Peyer's patch (tissue), 4 donors: ENCODE measurements around the gene OR1I1.
A peak's percentile ranks its signal among the peaks of the same experiment; 100 is the strongest.

Experiments used
- CTCF ChIP-seq, 6 experiments: fragments of 450-650 bp in 4 of 6; fragments of 200-600 bp in 2 of 6; sonication (generic) in 1 of 6; IDR thresholded peaks; one replicate each; pipeline ENCODE4 v1.5.1; 2017 to 2019; ENCODE audit warnings: antibody characterized with exemption in 6 of 6, mild to moderate bottlenecking in 3 of 6, moderate library complexity in 1 of 6
- POLR2A ChIP-seq, 2 donors: fragments of 450-650 bp; IDR thresholded peaks; one replicate each; pipeline ENCODE4 v1.5.1; 2017; ENCODE audit warnings: antibody characterized with exemption in 2 of 2, mild to moderate bottlenecking in 2 of 2, moderate library complexity in 2 of 2

DNA sequence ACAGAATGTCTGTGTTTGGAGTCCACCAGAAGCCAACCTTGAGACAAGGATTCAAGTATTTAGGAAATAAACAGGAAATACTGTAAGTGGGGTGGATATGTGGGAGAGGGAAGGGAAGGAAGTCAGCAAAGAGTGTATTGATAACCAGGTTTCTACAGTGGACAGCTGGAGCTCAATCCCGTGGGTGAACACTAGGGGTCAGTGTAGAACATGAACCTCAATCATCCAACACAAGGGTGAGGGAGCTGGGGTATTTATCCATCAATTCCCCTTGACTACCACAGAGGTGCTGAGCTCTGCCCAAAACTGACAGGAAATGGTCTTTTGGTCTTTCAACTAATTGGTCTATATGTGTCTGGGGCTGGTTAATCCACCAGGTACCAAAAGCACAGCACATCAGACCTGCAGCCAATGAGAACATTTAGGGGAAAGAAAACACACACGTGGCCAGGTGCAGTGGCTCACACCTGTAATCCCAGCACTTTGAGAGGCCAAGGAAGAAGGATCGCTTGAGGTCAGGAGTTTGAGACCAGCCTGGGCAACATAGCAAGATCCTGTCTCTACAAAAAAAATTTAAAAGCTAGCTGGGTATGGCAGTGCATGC lies 19.6 kb downstream of the OR1I1 start:
- TF ChIP-seq CTCF (IDR thresholded peaks at IDR 0.05) (peak; percentile 29 to 69 (median 60)), POLR2A (IDR thresholded peaks at IDR 0.05) (no peak)
